Left cardiac atrium (tissue), 4 donors: ENCODE results near the gene BICC1. TPM values are rescaled to one million over a fixed set of nuclear protein-coding genes. Genes with fewer than 3 reads are reported as not detected.
"Not testable (repeated sequence)": the region's sequence is repeated elsewhere in the genome, so short reads cannot be mapped to it uniquely, and the experiment has no call there.

ENCODE experiments used
- ATAC-seq, 2 donors: fragments of 200-7000 bp; cut with Tn5 transposase; one replicate each; pipeline ENCODE4 v1.9.1; 2020; ENCODE audit warnings: mild to moderate bottlenecking in 2 of 2, moderate library complexity in 2 of 2
- DNase-seq: peaks from one replicate; pipeline ENCODE4 v3.0.0-alpha.2; 2020
- intact Hi-C, 2 donors: fragments of 100-400 bp; cut with DNase I; formaldehyde crosslinking; loops; one replicate each; pipeline versions ENCODE4 v1.14.1 to v1.15.1; 2022 to 2023
- total RNA-seq, 2 donors: library from RNA; stranded (reverse); fragmentation: NEBNext Ultra II Directional; extraction: Animal tissue kit (Norgen Biotek cat#: 25700); gene quantifications; one replicate each; pipeline ENCODE4 v1.2.1, GENCODE V29; 2021
- donor health status: DM: no; HTN: yes; CAD: no.
- donor health status: DM: no; HTN: yes; CAD: no; lungs with severe emphysema.
- donor health status: DM: yes; HTN: yes; CAD: no.
- donor health status: Dilated cardiomyopathy.

BICC1 gene
- total RNA-seq, 2 donors from 2014 or later: 13.0 to 14.2 TPM

DNA sequence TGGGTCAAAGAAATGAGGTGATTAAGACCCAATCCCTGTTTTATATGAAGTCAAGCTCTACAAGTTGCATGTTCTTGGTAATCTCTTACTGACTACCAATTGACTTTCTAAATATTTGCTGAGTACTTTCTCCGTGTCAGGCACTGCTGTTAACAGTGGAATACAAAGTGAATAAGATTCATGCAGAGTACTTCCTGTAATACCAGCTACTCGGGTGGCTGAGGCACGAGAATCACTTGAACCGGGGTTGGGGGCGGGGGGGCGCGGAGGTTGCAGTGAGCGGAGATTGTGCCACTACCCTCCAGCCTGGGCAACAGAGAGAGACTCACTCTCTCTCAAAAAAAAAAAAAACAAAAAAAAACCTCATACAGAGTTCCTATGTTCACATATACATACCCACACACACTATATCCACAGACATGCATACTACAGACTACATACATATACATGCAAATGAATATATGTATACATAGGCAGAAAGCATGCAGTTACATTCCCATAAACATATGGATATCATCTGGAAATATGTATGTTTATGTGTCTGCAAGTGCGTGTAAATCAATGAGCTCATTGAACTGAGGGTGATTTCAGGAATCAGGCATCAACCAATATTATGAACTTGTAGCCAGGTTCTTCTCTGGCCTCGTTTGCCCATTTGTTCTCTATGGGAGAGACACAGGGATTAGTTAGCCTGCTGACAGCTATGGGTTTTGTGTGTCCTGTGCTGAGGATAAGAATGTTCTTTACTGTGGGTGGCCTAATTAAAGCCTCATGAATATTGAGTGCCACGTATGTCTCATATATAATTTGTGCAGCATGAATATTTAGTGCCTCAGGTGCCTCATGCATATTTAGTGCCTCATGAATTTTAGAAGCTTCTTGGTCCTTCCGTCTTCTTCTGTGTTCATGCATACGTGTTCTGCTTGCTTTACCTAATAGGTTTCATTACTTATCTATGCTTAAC is 73.9 kb downstream of the BICC1 start:
- ATAC-seq (no peak), DNase-seq (no peak)
- intact Hi-C loops: no loop called here

DNA sequence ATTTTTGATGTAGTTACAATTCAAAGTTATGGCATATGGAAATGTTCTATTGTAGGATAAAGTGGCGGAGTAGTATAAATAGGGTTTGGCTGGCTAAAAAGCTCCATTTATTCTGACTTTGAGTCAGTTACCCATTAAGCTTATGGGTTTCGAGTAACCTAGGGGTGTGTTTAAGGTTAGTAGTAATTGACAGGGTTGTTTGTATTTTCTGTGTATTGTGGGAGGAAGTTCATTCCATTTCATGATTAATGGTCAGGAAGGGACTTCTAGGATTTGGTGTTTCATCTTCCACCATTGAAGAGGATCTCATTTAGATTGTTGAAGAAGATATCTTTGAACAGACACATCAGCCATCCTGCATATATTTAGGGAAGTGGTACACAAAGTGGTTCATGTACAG is 75.0 kb downstream of the BICC1 start:
- no peak for DNase-seq
- ATAC-seq: no peak
- intact Hi-C loops: no loop called here

DNA sequence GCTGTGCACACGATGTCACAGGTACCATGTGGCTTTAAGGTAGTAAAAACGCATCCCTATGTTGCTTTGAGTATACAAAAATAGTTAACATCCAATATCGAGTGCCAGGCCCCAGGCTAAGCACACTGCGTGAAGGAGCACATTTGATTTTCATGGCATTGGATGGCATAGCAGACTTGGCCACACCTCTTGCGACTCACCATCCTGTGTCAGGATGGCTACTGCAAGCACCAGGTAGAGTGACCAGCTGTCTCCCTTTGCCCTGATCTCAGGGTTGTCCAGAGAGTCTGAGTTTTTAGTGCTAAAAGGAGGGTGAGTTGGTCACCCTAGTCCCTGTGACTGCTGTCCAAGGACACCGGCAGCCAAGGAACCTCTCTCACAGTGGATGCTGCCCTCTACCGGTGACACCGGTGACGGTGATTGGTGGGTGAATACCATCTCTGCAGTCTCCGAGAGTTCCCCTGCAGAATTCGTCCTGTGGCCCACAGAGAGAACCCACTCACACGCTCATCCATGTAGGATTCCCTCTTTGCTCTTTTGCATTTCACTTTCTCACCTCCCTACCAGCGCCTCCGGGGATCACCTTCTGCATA is 76.1 kb downstream of the BICC1 start:
- peak in 1 of 2 donors; percentile 14 for ATAC-seq
- intact Hi-C loops: no loop called here
- DNase-seq: peak; percentile 29

DNA sequence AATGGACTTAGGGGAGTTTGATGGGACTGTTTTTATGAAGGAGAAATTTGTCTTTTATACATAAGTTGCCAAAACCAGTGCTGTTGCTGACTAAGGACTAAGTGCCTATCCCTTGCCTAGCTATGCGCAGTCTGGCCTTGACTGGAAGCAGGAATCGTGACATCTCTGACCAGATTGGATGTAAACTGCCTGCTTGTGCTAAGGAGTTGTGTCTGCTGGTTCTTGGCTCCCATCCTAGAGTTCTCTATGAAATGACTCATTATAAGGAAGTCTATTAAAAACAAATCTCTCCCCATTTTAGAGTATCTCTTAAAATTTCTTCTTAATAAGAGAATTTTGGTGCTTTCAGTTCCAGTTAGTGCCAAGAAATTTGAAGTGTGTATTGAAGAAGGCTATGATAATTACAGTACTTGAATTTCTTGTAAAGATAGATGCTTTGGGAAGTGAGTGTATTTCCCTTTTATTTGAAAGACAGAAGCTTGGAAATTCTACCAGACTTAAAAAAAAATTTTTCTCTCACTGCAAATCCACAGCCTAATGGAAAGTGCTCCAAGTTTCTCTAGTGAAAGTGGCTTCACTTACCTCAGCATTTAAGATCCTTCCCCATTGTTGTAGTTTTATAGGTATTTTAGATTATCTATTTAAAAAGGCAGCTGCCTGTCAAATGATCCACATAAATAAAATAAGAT is 77.6 kb downstream of the BICC1 start:
- peak; percentile 81 to 96 for ATAC-seq
- peak; percentile 20 for DNase-seq
- intact Hi-C loops: no loop called here

DNA sequence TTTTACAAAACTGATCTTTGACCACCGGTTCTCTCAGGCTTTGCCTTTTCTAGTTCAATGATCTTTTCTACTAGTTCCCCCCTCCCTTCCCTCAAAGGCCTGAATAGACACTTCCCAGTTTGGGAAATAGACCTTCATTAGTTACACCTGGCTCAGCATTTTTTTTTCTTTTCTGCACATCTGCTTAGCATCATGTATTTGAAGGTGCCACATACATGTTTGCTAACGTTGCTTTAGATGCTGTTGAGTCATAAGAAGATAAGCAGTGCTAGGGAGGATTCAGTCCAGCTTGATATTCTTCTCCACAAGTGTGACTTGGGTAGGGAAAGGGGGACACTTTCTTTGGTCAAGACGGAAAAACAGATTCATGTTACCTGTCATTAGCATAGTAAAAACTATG is 78.3 kb downstream of the BICC1 start:
- DNase-seq: no peak
- peak in 1 of 2 donors; percentile 37 for ATAC-seq
- intact Hi-C loops: no loop called here

DNA sequence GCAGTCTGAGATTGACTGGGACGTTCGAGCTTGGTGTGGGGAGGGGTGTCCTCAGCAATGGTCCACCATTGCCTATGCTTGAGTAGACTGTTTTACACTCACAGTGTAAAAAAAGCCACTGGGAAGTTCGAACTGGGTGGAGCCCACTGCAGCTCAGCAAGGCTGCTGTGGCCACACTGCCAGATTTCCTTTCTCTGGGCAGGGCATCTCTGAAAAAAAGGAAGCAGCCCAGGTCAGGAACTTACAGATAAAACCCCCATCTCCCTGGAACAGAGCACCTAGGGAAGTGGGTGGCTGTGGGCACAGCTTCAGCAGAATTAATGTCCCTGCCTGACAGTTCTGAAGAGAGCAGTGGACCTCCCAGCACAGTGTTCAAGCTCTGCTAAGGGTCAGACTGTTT is 80.3 kb downstream of the BICC1 start:
- no peak for ATAC-seq
- intact Hi-C loops: no loop called here
- DNase-seq: no peak

DNA sequence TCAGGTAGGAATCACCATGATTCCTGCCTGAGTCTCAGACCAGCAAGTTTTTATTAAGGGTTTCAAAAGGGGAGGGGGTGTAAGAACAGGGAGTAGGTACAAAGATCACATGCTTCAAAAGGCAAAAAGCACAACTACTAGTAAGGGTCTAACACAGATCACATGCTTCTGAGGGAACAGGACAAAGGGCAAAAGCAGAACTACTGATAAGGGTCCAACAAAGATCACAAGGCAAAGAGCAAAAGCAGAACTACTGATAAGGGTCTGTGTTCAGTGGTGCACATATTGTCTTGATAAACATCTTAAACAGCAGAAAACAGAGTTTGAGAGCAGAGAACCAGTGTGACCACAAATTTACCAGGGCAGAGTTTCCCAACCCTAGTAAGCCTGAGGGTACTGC is 84.5 kb downstream of the BICC1 start:
- DNase-seq, intact Hi-C loops, ATAC-seq: not testable (repeated sequence)

DNA sequence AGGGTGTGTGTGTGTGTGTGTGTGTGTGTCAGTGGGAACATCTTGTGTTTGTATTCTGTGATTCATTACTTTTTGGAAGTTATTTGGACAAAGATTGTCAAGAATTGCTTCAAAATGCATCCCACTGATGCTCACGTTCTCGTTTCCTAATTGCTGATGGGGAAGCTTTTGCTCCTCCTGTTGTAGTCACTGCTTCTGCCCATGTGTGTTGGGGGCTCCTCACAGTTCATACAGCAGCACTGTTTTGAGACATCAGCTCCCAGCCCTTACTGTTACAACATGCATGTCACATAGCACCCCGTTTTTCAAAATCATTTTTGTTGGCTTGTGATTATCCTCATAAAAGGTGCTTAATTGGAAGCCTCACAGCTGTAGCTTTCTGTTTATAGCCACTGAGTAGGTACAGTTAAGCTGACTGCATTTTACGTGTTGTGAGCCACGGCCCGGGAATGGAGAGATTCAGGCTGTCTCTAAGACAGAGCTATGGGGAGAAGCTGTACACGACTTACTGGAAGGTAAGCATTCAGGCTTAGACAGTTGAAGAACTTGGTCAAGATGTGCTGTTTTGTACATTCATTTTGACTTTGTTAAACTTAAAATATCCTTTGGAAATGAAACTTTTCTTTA is 87.4 kb downstream of the BICC1 start:
- DNase-seq (no peak), ATAC-seq (no peak)
- intact Hi-C loops: no loop called here

DNA sequence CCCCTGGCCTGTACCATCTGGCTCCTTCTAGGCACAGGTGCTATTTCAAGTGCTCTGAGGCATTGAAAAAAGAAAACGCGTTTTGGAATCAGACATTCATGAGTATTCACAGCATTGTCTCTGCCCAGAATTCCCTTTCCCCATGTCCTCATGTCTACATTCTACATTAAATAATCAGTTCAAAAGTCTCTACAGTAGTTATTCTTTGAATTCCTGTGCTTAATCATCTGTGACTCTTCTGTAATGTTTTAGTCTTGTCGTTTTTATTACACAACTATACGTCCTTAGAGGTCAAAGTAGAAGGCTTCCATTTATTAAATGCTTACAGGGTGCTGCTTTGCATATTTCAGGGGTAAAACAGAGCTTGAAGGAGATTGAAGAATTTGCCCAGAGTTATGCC is 95.7 kb downstream of the BICC1 start:
- DNase-seq (no peak), ATAC-seq (no peak)
- intact Hi-C loops: no loop called here

DNA sequence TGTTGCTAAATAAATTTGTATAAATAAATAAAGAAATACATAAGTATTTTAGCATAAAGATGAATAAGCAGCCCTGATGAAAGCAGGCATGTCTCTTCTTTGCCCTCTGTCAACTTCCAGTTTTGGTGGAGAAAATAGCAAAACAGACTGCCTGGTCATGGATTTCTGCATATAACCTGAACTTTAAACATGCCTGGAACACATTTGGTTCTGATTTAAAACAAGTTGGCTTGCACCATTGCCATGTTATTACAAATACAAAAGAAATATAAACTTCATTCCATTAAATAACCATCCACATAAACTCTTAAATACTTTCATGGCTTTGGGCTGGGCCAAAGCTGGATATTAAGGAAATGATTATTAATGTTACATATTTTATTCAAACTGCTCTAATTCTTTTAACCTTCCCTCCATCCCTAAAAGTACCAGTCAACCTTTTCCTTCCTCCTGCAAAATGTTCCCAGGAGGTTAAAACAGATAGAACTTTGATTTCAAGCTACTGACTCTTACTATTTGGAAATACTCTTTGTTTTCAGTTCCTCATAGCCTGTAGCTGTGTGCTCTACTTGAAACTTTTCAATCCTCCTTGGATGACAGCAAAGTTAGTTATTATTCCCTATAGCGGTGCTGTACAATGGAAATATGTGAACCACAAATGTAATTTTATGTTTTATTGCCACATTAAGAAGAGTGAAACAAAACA is 96.3 kb downstream of the BICC1 start:
- ATAC-seq: no peak
- intact Hi-C loops: no loop called here
- no peak for DNase-seq

DNA sequence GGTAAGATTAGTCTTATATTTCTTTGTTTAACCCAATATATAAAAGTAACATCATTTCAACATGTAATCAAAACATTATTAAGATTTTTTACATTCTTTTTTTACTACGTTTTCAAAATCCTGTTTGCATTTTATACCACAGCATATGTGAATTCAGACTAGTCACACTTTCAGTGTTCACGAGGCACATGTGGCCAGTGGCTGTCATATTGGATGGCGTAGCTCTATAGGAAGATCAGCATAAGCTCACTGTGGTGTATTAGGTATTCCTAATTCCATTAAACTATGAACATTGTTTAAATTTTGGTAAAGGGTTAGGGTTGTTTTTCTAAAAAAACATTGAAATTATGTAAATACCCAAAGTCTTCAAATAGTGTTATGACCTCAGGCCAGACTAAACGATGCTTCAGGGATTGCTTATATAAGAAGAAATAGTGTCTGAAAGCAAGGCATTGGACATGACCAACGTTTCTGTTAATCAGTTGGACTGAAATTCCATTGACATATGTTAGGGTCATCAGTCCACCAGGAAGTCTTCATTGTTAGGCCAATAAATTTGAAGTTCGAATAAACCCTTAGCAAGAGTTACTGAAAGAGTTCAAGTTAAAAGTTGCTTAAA is 97.0 kb downstream of the BICC1 start:
- intact Hi-C loops: no loop called here
- DNase-seq: no peak
- ATAC-seq: no peak

DNA sequence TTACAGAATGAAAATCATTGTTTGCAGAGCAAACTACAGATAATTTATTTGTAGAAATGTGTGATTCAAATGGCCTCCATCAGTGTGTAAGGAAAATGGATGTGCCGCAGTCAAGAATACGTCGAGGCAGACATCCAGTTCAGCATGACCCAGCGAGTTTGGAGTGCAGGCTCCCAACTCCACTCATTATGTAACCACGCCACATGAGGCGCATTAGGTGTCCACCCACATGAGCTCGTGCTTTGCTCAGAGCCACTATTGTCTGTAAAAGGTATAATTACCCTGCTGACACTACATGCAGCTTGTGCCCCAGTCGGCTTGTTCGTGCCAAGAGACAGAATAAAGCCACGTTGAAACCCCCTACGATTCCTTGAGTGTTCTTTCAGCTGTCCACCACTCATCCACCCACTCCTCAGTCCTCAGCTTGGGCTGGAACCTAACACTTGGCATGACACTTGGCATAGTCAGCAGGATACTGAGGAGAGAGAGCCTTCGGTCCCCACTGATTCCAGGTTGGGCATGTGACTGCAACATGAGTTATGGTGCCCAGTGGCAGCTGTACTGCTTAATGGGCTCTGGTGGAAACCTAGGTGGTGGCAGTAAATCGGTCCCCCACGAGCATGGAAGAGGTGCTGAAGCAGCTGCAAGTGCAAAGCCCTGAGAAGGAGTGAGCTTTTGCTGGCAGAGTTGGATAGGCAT is 102.7 kb downstream of the BICC1 start:
- DNase-seq: no peak
- peak in 1 of 2 donors; percentile 33 for ATAC-seq
- intact Hi-C loops: no loop called here

DNA sequence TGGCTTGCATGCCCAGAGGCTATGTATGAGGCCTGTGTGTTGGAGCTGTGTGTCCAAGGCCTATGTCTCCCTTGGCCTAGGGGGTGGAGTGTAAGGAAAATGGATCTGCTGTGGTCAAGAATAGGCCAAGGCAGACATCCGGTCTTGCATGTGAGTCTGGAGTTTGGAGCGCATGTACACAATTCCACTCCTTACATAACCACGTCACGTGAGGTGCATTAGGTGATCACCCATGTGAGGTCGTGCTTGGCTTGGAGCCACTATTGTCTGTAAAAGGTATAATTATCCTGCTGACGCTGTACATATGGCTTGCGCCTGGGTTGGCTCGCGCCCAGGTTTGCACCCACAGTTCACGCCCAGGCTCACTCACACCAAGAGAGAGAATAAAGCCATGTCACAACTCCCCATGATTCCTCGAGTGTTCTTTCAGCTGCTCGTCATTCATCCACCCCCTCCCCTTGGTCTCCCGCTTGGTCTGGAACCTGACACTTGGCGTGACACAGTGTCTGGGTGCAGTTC is 105.5 kb downstream of the BICC1 start:
- intact Hi-C loops: no loop called here
- no peak for ATAC-seq
- DNase-seq: no peak

DNA sequence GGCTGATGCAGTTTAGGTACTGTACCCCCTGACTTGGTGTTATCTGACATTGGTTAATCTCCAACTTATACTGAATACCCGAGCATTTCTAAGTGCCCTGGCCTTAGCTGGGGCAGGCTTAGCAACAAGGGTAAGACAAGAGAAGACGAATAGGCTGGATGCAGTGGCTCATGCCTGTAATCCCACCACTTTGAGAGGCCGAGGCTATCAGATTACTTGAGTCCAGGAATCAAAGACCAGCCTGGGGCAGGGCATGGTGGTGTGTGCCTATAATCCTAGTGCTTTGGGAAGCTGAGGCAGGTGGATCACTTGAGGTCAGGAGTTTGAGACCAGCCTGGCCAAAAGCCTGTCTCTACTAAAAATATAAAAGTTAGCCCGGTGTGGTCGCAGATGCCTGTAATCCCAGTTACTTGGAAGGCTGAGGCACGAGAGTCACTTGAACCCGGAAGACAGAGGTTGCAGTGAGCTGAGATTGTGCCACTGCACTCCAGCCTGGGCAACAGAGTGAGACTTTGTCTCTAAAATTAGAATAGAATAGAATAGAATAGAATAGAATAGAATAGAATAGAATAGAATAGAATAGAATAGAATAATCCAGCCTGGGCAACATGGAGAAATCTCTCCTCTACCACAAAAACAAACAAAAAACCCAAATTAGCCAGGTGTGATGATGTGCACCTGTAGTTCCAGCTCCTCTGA is 108.9 kb downstream of the BICC1 start:
- intact Hi-C loops: no loop called here
- no peak for DNase-seq
- ATAC-seq: no peak

DNA sequence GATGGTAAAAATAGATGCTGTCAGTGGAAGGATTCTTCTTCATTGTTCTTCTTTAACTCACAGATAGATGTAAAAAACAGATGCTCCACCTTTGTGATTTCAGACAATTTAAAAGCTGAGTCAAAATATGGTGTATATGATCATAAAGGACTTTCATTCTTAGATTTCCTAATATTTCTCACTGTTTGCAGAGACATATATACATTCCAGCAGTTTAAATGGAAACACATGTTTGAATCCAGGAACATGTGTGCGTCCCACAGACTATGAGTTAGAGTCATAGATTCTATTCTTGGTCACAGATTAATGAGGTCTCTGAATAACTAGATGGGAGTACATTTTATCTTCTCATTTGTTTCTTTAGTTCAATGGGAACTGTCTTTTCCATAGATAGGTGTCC is 109.6 kb downstream of the BICC1 start:
- ATAC-seq (no peak), DNase-seq (no peak)
- intact Hi-C loops: no loop called here

DNA sequence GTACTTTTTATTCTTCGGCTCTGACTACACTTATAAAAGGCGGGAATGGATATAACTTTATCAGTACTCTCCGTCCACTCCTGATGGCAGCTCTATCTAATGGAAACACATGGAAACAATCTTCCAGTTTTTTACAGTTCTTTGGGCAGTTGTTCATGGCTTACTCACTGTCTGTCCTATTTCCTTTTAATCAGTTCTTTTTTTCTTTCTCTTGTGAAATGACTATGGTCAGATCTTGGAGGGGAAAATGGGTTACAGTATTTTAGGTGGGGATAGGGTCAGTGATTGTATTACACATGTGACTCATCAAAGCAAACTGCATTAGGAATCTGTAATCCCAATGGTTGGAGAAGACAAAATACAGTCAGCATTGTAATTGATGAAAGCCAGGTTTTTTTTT is 112.4 kb downstream of the BICC1 start:
- DNase-seq (no peak), ATAC-seq (peak in 1 of 2 donors; percentile 93)
- intact Hi-C loops: no loop called here

DNA sequence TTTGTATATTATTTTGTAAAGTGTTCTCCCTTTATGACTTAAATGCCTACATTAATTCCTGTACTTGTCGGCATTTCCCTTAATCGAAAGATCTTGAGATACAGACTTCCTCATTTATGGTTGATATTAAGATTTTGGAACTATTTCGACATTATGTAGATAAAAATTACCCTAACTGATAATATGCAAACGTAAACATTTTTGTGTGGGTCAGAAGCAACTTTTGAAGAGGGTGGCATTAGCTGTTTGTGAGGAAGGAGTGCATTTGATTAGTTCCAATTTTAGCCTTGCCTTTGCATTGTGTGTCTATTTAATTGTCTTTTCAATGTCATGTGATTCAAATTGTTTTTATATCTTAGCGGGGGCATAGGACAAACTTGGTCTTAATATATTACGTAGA is 114.7 kb downstream of the BICC1 start:
- ATAC-seq (no peak), DNase-seq (no peak)
- intact Hi-C loops: no loop called here
